ENCODE data around the gene BOC. TPM values are rescaled to one million over a fixed set of nuclear protein-coding genes. Genes with fewer than 3 reads are reported as not detected.

The BOC gene
- polyA plus RNA-seq, 1 donor: 44.4 TPM

- DNase-seq (ENCODE audit: low read depth): no peak
These were observed 40.5 kb downstream of the BOC start for GRCh38 chr3:113251817-113252216.

- DNase-seq (ENCODE audit: low read depth): no peak
These were observed 41.2 kb downstream of the BOC start for GRCh38 chr3:113252553-113252952.

GRCh38 chr3:113253702-113254101 lies 42.3 kb downstream of the BOC start:
- no peak for DNase-seq (ENCODE audit: low read depth)

- DNase-seq (ENCODE audit: low read depth): no peak
These were observed 43.0 kb downstream of the BOC start for GRCh38 chr3:113254171-113254947.

- DNase-seq (ENCODE audit: low read depth): no peak
These were observed 43.9 kb downstream of the BOC start for GRCh38 chr3:113255100-113255853.

- no peak for DNase-seq (ENCODE audit: low read depth)
These were observed 44.7 kb downstream of the BOC start for GRCh38 chr3:113255854-113256615.

- no peak for DNase-seq (ENCODE audit: low read depth)
These were observed 47.0 kb downstream of the BOC start for GRCh38 chr3:113258361-113258760.

GRCh38 chr3:113259196-113259595 lies 47.8 kb downstream of the BOC start:
- DNase-seq (ENCODE audit: low read depth): no peak

GRCh38 chr3:113261063-113261625 lies 49.8 kb downstream of the BOC start:
- peak; percentile 81 for DNase-seq (ENCODE audit: low read depth)

GRCh38 chr3:113261626-113262303 lies 50.4 kb downstream of the BOC start:
- DNase-seq (ENCODE audit: low read depth): peak; percentile 82

- DNase-seq (ENCODE audit: low read depth): no peak
These were observed 50.9 kb downstream of the BOC start for GRCh38 chr3:113262304-113262665.

GRCh38 chr3:113263020-113263419 lies 51.7 kb downstream of the BOC start:
- no peak for DNase-seq (ENCODE audit: low read depth)

GRCh38 chr3:113263778-113264177 lies 52.4 kb downstream of the BOC start:
- DNase-seq (ENCODE audit: low read depth): no peak

GRCh38 chr3:113264283-113265131 lies 53.1 kb downstream of the BOC start:
- no peak for DNase-seq (ENCODE audit: low read depth)

GRCh38 chr3:113265231-113265630 lies 53.9 kb downstream of the BOC start:
- DNase-seq (ENCODE audit: low read depth): no peak

- DNase-seq (ENCODE audit: low read depth): no peak
These were observed 55.4 kb downstream of the BOC start for GRCh38 chr3:113266738-113267137.

GRCh38 chr3:113268311-113268710 lies 57.0 kb downstream of the BOC start:
- no peak for DNase-seq (ENCODE audit: low read depth)

GRCh38 chr3:113268942-113269341 lies 57.6 kb downstream of the BOC start:
- no peak for DNase-seq (ENCODE audit: low read depth)

GRCh38 chr3:113269661-113270060 lies 58.3 kb downstream of the BOC start:
- DNase-seq (ENCODE audit: low read depth): no peak

- peak; percentile 71 for DNase-seq (ENCODE audit: low read depth)
These were observed 58.7 kb downstream of the BOC start for GRCh38 chr3:113270068-113270467.

GRCh38 chr3:113270786-113271185 lies 59.4 kb downstream of the BOC start:
- no peak for DNase-seq (ENCODE audit: low read depth)
